SU-DHL-6 (cell line): ENCODE results near the gene ACVR1.

Experiments used
- CTCF ChIP-seq: fragments of 200-600 bp; sonication (generic); IDR thresholded peaks from one replicate; pipeline ENCODE4 v1.5.1; 2017; ENCODE audit warnings: antibody characterized with exemption, mild to moderate bottlenecking, low read length, moderate library complexity; ENCODE audit not compliant: insufficient read depth, poor library complexity, severe bottlenecking
- EZH2phosphoT487 ChIP-seq: fragments of 200-600 bp; sonication (generic), shearing (Covaris generic); conservative IDR thresholded peaks from 2 replicates; pipeline ENCODE4 v1.6.1; 2018; ENCODE audit warnings: mild to moderate bottlenecking, antibody characterized with exemption, low read length, moderate library complexity, mixed read lengths

- no peak for TF ChIP-seq CTCF
- TF ChIP-seq EZH2phosphoT487 = no peak
Measured at GRCh38 chr2:157733263-157733662, 142.9 kb downstream of the ACVR1 start.
